SK-N-SH treated with all-trans-retinoic acid at 6 μM for 48 hours (cell line): Measurements from ENCODE around the gene DMRT3.
A peak's percentile ranks its signal among the peaks of the same experiment; 100 is the strongest.

ENCODE experiments used
- ATAC-seq: fragments of 200-7000 bp; cut with Tn5 transposase; 3 replicates; pipeline ENCODE4 v1.9.1; 2020; ENCODE audit warnings: mild to moderate bottlenecking, moderate library complexity
- ARNTL ChIP-seq: fragments of 450-650 bp; formaldehyde crosslinking; IDR thresholded peaks from 2 replicates; pipeline ENCODE4 v1.5.0; 2020; ENCODE audit warnings: low read depth, mild to moderate bottlenecking, moderate library complexity, borderline replicate concordance
- BACH2 ChIP-seq: fragments of 250-450 bp; sonication (Bioruptor Pico); IDR thresholded peaks from 2 replicates; pipeline ENCODE4 v1.9.0; 2021; ENCODE audit warnings: mild to moderate bottlenecking, borderline replicate concordance
- CSDC2 ChIP-seq: fragments of 250-450 bp; sonication (Bioruptor Pico); IDR thresholded peaks from 2 replicates; pipeline ENCODE4 v1.5.0; 2020; ENCODE audit warnings: mild to moderate bottlenecking, moderate library complexity
- ESRRG ChIP-seq: fragments of 250-450 bp; sonication (Bioruptor Pico); IDR thresholded peaks from 2 replicates; pipeline ENCODE4 v1.6.1; 2021; ENCODE audit warnings: mild to moderate bottlenecking
- GLIS3 ChIP-seq: fragments of 250-450 bp; sonication (Bioruptor Pico); IDR thresholded peaks from 2 replicates; pipeline ENCODE4 v1.5.0; 2020; ENCODE audit warnings: mild to moderate bottlenecking, moderate library complexity
- ISL1 ChIP-seq: fragments of 250-450 bp; sonication (Bioruptor Pico); IDR thresholded peaks from 2 replicates; pipeline ENCODE4 v2.1.2; 2022; ENCODE audit warnings: mild to moderate bottlenecking, moderate library complexity
- OSR1 ChIP-seq: fragments of 250-450 bp; sonication (Bioruptor Pico); IDR thresholded peaks from 2 replicates; pipeline ENCODE4 v1.8.0; 2022; ENCODE audit warnings: moderate library complexity, mild to moderate bottlenecking, inconsistent platforms
- PPARA ChIP-seq: fragments of 250-450 bp; sonication (Bioruptor Pico); IDR thresholded peaks from 2 replicates; pipeline ENCODE4 v1.5.0; 2020; ENCODE audit warnings: mild to moderate bottlenecking, borderline replicate concordance
- RARB ChIP-seq: fragments of 250-450 bp; sonication (Bioruptor Pico); IDR thresholded peaks from 2 replicates; pipeline ENCODE4 v1.8.0; 2021; ENCODE audit warnings: mild to moderate bottlenecking, moderate library complexity
- SNAI2 ChIP-seq: fragments of 250-450 bp; sonication (Bioruptor Pico); IDR thresholded peaks from 2 replicates; pipeline ENCODE4 v1.5.0; 2020; ENCODE audit warnings: mild to moderate bottlenecking, moderate library complexity
- TCF4 ChIP-seq: fragments of 250-450 bp; sonication (Bioruptor Pico); IDR thresholded peaks from 2 replicates; pipeline ENCODE4 v1.8.0; 2021; ENCODE audit warnings: mild to moderate bottlenecking, moderate library complexity, borderline replicate concordance
- TOX ChIP-seq: fragments of 250-450 bp; sonication (Bioruptor Pico); IDR thresholded peaks from 2 replicates; pipeline ENCODE4 v1.8.0; 2021; ENCODE audit warnings: mild to moderate bottlenecking, moderate library complexity, borderline replicate concordance
- ZC3H10 ChIP-seq: fragments of 250-450 bp; sonication (Bioruptor Pico); IDR thresholded peaks from 2 replicates; pipeline ENCODE4 v1.5.1; 2021; ENCODE audit warnings: mild to moderate bottlenecking, moderate library complexity
- ZFP3 ChIP-seq: fragments of 250-450 bp; sonication (Bioruptor Pico); IDR thresholded peaks from 2 replicates; pipeline ENCODE4 v1.5.0; 2020; ENCODE audit warnings: mild to moderate bottlenecking, moderate library complexity
- ZNF565 ChIP-seq: fragments of 450-650 bp; formaldehyde crosslinking; conservative IDR thresholded peaks from 2 replicates; pipeline ENCODE4 v1.5.0; 2020; ENCODE audit warnings: low read depth, mild to moderate bottlenecking, moderate library complexity
- ZNF8 ChIP-seq: fragments of 450-650 bp; formaldehyde crosslinking; IDR thresholded peaks from 2 replicates; pipeline ENCODE4 v1.5.0; 2020; ENCODE audit warnings: mild to moderate bottlenecking, moderate library complexity
- TF ChIP-seq, protein P1 (sequence below): fragments of 250-450 bp; sonication (Bioruptor Pico); IDR thresholded peaks from 2 replicates; pipeline ENCODE4 v1.8.0; 2021; ENCODE audit warnings: low read depth, mild to moderate bottlenecking, moderate library complexity, borderline replicate concordance
- TF ChIP-seq, protein P2 (sequence below): fragments of 250-450 bp; sonication (Bioruptor Pico); IDR thresholded peaks from 2 replicates; pipeline ENCODE4 v1.8.0; 2020; ENCODE audit warnings: mild to moderate bottlenecking, moderate library complexity, borderline replicate concordance
- TF ChIP-seq, protein P3 (sequence below): fragments of 250-450 bp; sonication (Bioruptor Pico); IDR thresholded peaks from 2 replicates; pipeline ENCODE4 v1.5.1; 2020; ENCODE audit warnings: low read depth, mild to moderate bottlenecking, moderate library complexity
- TF ChIP-seq, protein P4 (sequence below): fragments of 250-450 bp; sonication (Bioruptor Pico); IDR thresholded peaks from 2 replicates; pipeline ENCODE4 v1.5.1; 2021; ENCODE audit warnings: mild to moderate bottlenecking, moderate library complexity
- TF ChIP-seq, protein P5 (sequence below): fragments of 250-450 bp; sonication (Bioruptor Pico); IDR thresholded peaks from 2 replicates; pipeline ENCODE4 v1.5.0; 2020; ENCODE audit warnings: mild to moderate bottlenecking, moderate library complexity

Gene DMRT3

DNA sequence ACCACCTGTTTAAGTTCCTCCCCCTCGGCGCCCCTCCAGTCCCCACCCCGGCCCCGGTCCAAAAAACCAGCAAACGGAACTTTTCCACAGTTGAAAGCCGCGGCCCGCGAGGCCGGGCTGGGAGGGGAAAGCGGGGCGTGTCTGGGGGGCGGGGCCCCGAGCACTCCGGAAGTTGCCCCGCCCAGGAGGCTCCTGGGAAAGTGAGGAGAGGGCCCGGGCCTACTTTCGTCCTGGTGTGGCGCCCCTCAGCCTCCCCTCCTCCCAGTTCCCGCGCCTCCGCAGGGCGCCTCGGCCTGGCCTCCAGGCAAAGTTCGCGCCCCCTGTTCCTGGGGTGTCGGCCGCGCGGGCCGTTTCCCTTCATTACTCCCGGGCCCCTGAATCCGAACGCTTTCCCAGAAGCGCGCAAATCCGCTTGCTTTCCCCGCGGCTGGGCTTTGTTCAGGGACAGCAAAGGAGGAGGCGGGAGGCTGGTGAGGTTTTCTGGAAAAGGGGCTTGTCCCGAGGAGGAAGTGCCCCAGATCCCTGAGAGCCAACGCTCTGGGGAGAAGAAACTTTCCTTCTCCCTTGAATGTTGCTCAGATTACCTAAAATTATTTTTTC, 4.5 kb upstream of the DMRT3 start:
- no peak for ATAC-seq
- TF ChIP-seq OSR1 (CRISPR knock-in tag) (no peak), BACH2 (CRISPR knock-in tag) (no peak), ESRRG (CRISPR knock-in tag) (no peak), SNAI2 (CRISPR knock-in tag) (no peak), ZNF8 (CRISPR knock-in tag) (no peak), RARB (CRISPR knock-in tag) (no peak), PPARA (CRISPR knock-in tag) (no peak), CSDC2 (CRISPR knock-in tag) (no peak), ZFP3 (no peak), ZC3H10 (CRISPR knock-in tag) (no peak), TCF4 (CRISPR knock-in tag) (no peak), ZNF565 (CRISPR knock-in tag) (no peak), ARNTL (no peak)
- TF ChIP-seq, protein P1, sequence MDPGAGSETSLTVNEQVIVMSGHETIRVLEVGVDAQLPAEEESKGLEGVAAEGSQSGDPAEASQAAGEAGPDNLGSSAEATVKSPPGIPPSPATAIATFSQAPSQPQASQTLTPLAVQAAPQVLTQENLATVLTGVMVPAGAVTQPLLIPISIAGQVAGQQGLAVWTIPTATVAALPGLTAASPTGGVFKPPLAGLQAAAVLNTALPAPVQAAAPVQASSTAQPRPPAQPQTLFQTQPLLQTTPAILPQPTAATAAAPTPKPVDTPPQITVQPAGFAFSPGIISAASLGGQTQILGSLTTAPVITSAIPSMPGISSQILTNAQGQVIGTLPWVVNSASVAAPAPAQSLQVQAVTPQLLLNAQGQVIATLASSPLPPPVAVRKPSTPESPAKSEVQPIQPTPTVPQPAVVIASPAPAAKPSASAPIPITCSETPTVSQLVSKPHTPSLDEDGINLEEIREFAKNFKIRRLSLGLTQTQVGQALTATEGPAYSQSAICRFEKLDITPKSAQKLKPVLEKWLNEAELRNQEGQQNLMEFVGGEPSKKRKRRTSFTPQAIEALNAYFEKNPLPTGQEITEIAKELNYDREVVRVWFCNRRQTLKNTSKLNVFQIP (CRISPR knock-in tag) = no peak
- TF ChIP-seq, protein P2, sequence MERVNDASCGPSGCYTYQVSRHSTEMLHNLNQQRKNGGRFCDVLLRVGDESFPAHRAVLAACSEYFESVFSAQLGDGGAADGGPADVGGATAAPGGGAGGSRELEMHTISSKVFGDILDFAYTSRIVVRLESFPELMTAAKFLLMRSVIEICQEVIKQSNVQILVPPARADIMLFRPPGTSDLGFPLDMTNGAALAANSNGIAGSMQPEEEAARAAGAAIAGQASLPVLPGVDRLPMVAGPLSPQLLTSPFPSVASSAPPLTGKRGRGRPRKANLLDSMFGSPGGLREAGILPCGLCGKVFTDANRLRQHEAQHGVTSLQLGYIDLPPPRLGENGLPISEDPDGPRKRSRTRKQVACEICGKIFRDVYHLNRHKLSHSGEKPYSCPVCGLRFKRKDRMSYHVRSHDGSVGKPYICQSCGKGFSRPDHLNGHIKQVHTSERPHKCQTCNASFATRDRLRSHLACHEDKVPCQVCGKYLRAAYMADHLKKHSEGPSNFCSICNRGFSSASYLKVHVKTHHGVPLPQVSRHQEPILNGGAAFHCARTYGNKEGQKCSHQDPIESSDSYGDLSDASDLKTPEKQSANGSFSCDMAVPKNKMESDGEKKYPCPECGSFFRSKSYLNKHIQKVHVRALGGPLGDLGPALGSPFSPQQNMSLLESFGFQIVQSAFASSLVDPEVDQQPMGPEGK (CRISPR knock-in tag) = no peak
- TF ChIP-seq, protein P3, sequence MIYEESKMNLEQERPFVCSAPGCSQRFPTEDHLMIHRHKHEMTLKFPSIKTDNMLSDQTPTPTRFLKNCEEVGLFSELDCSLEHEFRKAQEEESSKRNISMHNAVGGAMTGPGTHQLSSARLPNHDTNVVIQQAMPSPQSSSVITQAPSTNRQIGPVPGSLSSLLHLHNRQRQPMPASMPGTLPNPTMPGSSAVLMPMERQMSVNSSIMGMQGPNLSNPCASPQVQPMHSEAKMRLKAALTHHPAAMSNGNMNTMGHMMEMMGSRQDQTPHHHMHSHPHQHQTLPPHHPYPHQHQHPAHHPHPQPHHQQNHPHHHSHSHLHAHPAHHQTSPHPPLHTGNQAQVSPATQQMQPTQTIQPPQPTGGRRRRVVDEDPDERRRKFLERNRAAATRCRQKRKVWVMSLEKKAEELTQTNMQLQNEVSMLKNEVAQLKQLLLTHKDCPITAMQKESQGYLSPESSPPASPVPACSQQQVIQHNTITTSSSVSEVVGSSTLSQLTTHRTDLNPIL (CRISPR knock-in tag) = no peak
- TF ChIP-seq, protein P4, sequence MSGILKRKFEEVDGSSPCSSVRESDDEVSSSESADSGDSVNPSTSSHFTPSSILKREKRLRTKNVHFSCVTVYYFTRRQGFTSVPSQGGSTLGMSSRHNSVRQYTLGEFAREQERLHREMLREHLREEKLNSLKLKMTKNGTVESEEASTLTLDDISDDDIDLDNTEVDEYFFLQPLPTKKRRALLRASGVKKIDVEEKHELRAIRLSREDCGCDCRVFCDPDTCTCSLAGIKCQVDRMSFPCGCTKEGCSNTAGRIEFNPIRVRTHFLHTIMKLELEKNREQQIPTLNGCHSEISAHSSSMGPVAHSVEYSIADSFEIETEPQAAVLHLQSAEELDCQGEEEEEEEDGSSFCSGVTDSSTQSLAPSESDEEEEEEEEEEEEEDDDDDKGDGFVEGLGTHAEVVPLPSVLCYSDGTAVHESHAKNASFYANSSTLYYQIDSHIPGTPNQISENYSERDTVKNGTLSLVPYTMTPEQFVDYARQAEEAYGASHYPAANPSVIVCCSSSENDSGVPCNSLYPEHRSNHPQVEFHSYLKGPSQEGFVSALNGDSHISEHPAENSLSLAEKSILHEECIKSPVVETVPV (CRISPR knock-in tag) = no peak

DNA sequence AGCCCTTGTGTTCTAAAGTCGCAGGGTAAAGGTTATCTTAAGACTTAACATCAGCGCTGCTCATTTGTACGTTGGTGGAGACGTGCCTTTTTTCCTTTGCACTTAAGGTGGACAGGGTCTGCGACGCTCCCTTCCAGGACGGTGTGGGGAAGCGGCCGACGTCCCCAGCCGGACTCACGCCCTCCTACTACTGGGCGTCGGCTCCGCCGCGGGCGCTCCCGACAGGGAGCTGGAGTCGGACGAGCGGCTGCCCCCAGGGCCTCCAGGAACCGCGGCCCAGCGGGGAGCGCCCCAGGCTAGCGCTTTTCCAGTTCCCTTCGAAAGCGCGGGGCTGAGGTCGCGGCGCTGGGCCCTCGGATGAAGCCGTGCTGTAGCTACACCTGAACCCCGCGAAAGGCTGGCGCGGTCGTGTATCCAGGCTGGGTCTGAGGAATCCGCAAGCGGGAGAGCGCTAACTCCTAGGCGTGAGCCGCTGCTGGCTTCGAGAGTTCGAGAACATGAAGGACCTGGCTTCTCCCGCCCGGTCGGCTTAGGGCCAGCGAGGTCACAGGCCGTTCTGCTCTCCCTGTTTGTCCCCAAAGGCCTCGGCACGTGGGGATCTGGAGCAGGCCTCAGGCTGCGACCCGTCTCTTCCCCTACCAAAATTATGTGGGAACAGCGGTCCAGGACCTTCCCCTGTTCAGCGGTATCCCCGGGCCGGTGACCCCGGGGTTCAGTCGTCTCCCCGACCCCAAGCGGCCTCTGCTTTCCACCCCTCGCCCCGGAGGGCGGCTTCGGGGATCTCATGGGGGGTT, 3.8 kb upstream of the DMRT3 start:
- TF ChIP-seq GLIS3 (CRISPR knock-in tag) (no peak), TOX (no peak), ISL1 (CRISPR knock-in tag) (no peak), CSDC2 (CRISPR knock-in tag) (no peak), TCF4 (CRISPR knock-in tag) (no peak), ZNF565 (CRISPR knock-in tag) (no peak), ZFP3 (no peak)
- TF ChIP-seq, protein P5, sequence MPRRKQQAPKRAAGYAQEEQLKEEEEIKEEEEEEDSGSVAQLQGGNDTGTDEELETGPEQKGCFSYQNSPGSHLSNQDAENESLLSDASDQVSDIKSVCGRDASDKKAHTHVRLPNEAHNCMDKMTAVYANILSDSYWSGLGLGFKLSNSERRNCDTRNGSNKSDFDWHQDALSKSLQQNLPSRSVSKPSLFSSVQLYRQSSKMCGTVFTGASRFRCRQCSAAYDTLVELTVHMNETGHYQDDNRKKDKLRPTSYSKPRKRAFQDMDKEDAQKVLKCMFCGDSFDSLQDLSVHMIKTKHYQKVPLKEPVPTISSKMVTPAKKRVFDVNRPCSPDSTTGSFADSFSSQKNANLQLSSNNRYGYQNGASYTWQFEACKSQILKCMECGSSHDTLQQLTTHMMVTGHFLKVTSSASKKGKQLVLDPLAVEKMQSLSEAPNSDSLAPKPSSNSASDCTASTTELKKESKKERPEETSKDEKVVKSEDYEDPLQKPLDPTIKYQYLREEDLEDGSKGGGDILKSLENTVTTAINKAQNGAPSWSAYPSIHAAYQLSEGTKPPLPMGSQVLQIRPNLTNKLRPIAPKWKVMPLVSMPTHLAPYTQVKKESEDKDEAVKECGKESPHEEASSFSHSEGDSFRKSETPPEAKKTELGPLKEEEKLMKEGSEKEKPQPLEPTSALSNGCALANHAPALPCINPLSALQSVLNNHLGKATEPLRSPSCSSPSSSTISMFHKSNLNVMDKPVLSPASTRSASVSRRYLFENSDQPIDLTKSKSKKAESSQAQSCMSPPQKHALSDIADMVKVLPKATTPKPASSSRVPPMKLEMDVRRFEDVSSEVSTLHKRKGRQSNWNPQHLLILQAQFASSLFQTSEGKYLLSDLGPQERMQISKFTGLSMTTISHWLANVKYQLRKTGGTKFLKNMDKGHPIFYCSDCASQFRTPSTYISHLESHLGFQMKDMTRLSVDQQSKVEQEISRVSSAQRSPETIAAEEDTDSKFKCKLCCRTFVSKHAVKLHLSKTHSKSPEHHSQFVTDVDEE (CRISPR knock-in tag) = no peak
- TF ChIP-seq, protein P3 (CRISPR knock-in tag) = no peak
- TF ChIP-seq, protein P1 (CRISPR knock-in tag) = no peak
- peak; percentile 20 for ATAC-seq
